CD14-positive monocyte (primary cell): ENCODE results near the gene MXI1. TPM values are rescaled to one million over a fixed set of nuclear protein-coding genes. Genes with fewer than 3 reads are reported as not detected.

Experiments
- DNase-seq, 3 donors: peaks; one replicate each; pipeline ENCODE4 v3.0.0-alpha.2; 2011 to 2022
- H2AFZ ChIP-seq: 2 replicates; pipeline ENCODE4 v1.6.0; 2012; ENCODE audit warnings: mild to moderate bottlenecking, low read depth, low read length, inconsistent platforms; ENCODE audit not compliant: insufficient read depth, poor library complexity, severe bottlenecking
- H3K27ac ChIP-seq, 2 donors: 1 replicate in 1 of 2; 2 replicates in 1 of 2; pipeline ENCODE4 v1.5.1; 2012 to 2013; ENCODE audit warnings: low read length in 2 of 2, control low read depth in 1 of 2, inconsistent platforms in 1 of 2, low read depth in 1 of 2, mild to moderate bottlenecking in 1 of 2
- H3K27me3 ChIP-seq, 2 donors: one replicate each; pipeline versions ENCODE4 v1.6.0 to v1.6.1; 2011 to 2013; ENCODE audit warnings: low read length in 2 of 2; ENCODE audit not compliant: control insufficient read depth in 2 of 2, insufficient read depth in 2 of 2
- H3K36me3 ChIP-seq, 2 donors: replicated peaks in 1 of 2; 1 replicate in 1 of 2; 2 replicates in 1 of 2; pipeline versions ENCODE4 v1.5.1 to v1.6.1; 2012 to 2013; ENCODE audit warnings: low read length in 2 of 2, control low read depth in 1 of 2, inconsistent platforms in 1 of 2, mild to moderate bottlenecking in 1 of 2; ENCODE audit not compliant: insufficient read depth in 2 of 2, control insufficient read depth in 1 of 2
- H3K4me1 ChIP-seq, 2 donors: 1 replicate in 1 of 2; 2 replicates in 1 of 2; pipeline versions ENCODE4 v1.5.1 to v1.6.1; 2012 to 2013; ENCODE audit warnings: low read length in 2 of 2, control low read depth in 1 of 2, inconsistent platforms in 1 of 2, mild to moderate bottlenecking in 1 of 2, moderate library complexity in 1 of 2; ENCODE audit not compliant: insufficient read depth in 2 of 2, control insufficient read depth in 1 of 2
- H3K4me2 ChIP-seq: replicated peaks from 2 replicates; pipeline ENCODE3; 2012; ENCODE audit warnings: low read length, moderate library complexity, mild to moderate bottlenecking; ENCODE audit not compliant: poor library complexity, severe bottlenecking; ENCODE audit errors: extremely low read depth
- H3K4me3 ChIP-seq, 3 experiments: fragments of 200-600 bp in 1 of 3; sonication (generic) in 1 of 3; replicated peaks in 1 of 3; 1 replicate in 2 of 3; 2 replicates in 1 of 3; pipeline ENCODE4 v1.5.1; 2011 to 2013; ENCODE audit warnings: low read length in 3 of 3, mild to moderate bottlenecking in 3 of 3, control low read depth in 2 of 3, low read depth in 2 of 3, inconsistent platforms in 1 of 3, moderate library complexity in 1 of 3
- H3K79me2 ChIP-seq: 2 replicates; pipeline ENCODE4 v1.6.0; 2012; ENCODE audit warnings: mild to moderate bottlenecking, control low read depth, inconsistent platforms, low read length, moderate library complexity; ENCODE audit not compliant: insufficient read depth
- H3K9ac ChIP-seq: 2 replicates; pipeline ENCODE4 v1.6.0; 2017; ENCODE audit warnings: low read length, mild to moderate bottlenecking; ENCODE audit not compliant: insufficient read depth, poor library complexity, severe bottlenecking
- H3K9me3 ChIP-seq, 2 donors: replicated peaks in 1 of 2; 1 replicate in 1 of 2; 2 replicates in 1 of 2; pipeline versions ENCODE4 v1.5.1 to v1.6.1; 2012 to 2013; ENCODE audit warnings: low read length in 2 of 2, control low read depth in 1 of 2; ENCODE audit not compliant: control insufficient read depth in 1 of 2, insufficient read depth in 1 of 2
- H4K20me1 ChIP-seq: 2 replicates; pipeline ENCODE4 v1.6.0; 2012; ENCODE audit warnings: mild to moderate bottlenecking, low read length, control low read depth, moderate library complexity; ENCODE audit not compliant: insufficient read depth
- H3K27ac Mint-ChIP-seq, 7 donors: one replicate each; pipeline ENCODE4 v1.8.0; 2020; ENCODE audit warnings: mild to moderate bottlenecking in 7 of 7, mixed read lengths in 7 of 7, moderate library complexity in 6 of 7, inconsistent platforms in 2 of 7
- H3K27me3 Mint-ChIP-seq, 3 donors: one replicate each; pipeline ENCODE4 v1.8.0; 2021 to 2022; ENCODE audit warnings: low read depth in 3 of 3, mild to moderate bottlenecking in 3 of 3, mixed read lengths in 3 of 3, moderate library complexity in 3 of 3, inconsistent platforms in 1 of 3
- H3K36me3 Mint-ChIP-seq, 2 donors: one replicate each; pipeline ENCODE4 v1.8.0; 2020; ENCODE audit warnings: mixed read lengths in 2 of 2, inconsistent platforms in 1 of 2, mild to moderate bottlenecking in 1 of 2
- H3K4me1 Mint-ChIP-seq: one replicate; pipeline ENCODE4 v1.8.0; 2020; ENCODE audit warnings: mild to moderate bottlenecking, mixed read lengths
- H3K4me3 Mint-ChIP-seq, 2 donors: one replicate each; pipeline ENCODE4 v1.8.0; 2020; ENCODE audit warnings: mild to moderate bottlenecking in 2 of 2, mixed read lengths in 2 of 2, moderate library complexity in 1 of 2
- H3K9me3 Mint-ChIP-seq, 7 donors: one replicate each; pipeline ENCODE4 v1.8.0; 2020 to 2022; ENCODE audit warnings: mixed read lengths in 7 of 7, mild to moderate bottlenecking in 6 of 7, moderate library complexity in 6 of 7, inconsistent platforms in 2 of 7
- CTCF ChIP-seq: fragments of 200-600 bp; IDR thresholded peaks from one replicate; pipeline ENCODE4 v1.8.0; 2022; ENCODE audit warnings: antibody characterized with exemption, mild to moderate bottlenecking
- WGBS: methylation state at CpG from one replicate; pipeline ENCODE4 v1.1.5; 2013; ENCODE audit warnings: missing lambda C conversion rate; ENCODE audit not compliant: insufficient coverage; 5-methylcytosine and 5-hydroxymethylcytosine counted together
- intact Hi-C, 2 donors: fragments of 100-400 bp; cut with micrococcal nuclease; formaldehyde crosslinking; loops; one replicate each; pipeline versions ENCODE4 v1.15.0 to v1.15.1; 2023
- polyA plus RNA-seq, 3 donors: library from polyadenylated mRNA; depleted of rRNA in 1 of 3; unstranded in 2 of 3; stranded (reverse) in 1 of 3; fragments of 300-500 nt in 2 of 3; fragments of >200 nt in 1 of 3; fragmentation: Illumina TruSeq in 2 of 3; gene quantifications; 1 replicate in 2 of 3; 2 replicates in 1 of 3; pipeline ENCODE4 v1.2.3, GENCODE V29; 2012 to 2021

MXI1 gene
- polyA plus RNA-seq, 3 donors = 13.1 to 25.7 (median 21.6) TPM

GRCh38 chr10:110305767-110306451 lies 98.5 kb downstream of the MXI1 start:
- H3K9me3 Mint-ChIP-seq = peaks cover 0 to 3% (median 0%) of the 10 kb centered on the region in 7 donors
- H3K4me3 Mint-ChIP-seq = peak overlapping the region; percentile 10 to 94
- H3K27me3 Mint-ChIP-seq = peaks cover 0 to 4% (median 2%) of the 10 kb centered on the region in 3 donors
- intact Hi-C loops = loop anchor here (2.0 to 10.0 kb wide), 5 partner anchors 106 to 261 kb away; partner anchors contain the start of genes SMC3 (in 2 of the 2) and DUSP5 (in 1 of the 2)
- Histone ChIP-seq H2AFZ (no peak overlapping the region), H3K79me2 (peaks cover 38% of the 10 kb centered on the region), H3K27ac (peak overlapping the region; percentile 19 to 39), H3K4me3 (peak overlapping the region in 1 of 3 experiments; percentile 88), H3K4me1 (peaks cover 31 to 51% of the 10 kb centered on the region in 2 donors), H3K9me3 (no peaks in the 10 kb centered on the region), H3K4me2 (peak overlapping the region; percentile 81), H3K27me3 (no peaks in the 10 kb centered on the region), H4K20me1 (peaks cover 19% of the 10 kb centered on the region), H3K9ac (no peak overlapping the region), H3K36me3 (peaks cover 23 to 24% of the 10 kb centered on the region in 2 donors)
- peaks cover 51% of the 10 kb centered on the region for H3K4me1 Mint-ChIP-seq
- H3K27ac Mint-ChIP-seq = peak overlapping the region; percentile 39 to 98 (median 94)
- peaks cover 22% of the 10 kb centered on the region in 2 donors for H3K36me3 Mint-ChIP-seq
- peak; percentile 80 for TF ChIP-seq CTCF
- WGBS = 85% methylated on average over 8 of the region's 17 CpGs
- peak; percentile 80 to 88 (median 80) for DNase-seq

- H4K20me1 ChIP-seq = peaks cover 14% of the 10 kb centered on the region
- no peak overlapping the region for H3K4me3 Mint-ChIP-seq
- peaks cover 18 to 19% of the 10 kb centered on the region in 2 donors for H3K36me3 ChIP-seq
- H3K4me2 ChIP-seq = peak overlapping the region; percentile 81
- peaks cover 33% of the 10 kb centered on the region for H3K79me2 ChIP-seq
- peak; percentile 34 for TF ChIP-seq CTCF
- H3K4me3 ChIP-seq = peak overlapping the region in 1 of 3 experiments; percentile 29
- H3K27ac ChIP-seq = peak overlapping the region in 1 of 2 donors; percentile 39
- H3K4me1 Mint-ChIP-seq = peaks cover 49% of the 10 kb centered on the region
- H2AFZ ChIP-seq = no peak overlapping the region
- H3K9me3 ChIP-seq = no peaks in the 10 kb centered on the region
- no peak for DNase-seq
- H3K36me3 Mint-ChIP-seq = peaks cover 17 to 20% of the 10 kb centered on the region in 2 donors
- intact Hi-C loops = loop anchor here (2.0 to 10.0 kb wide), 5 partner anchors 106 to 261 kb away; partner anchors contain the start of genes SMC3 (in 2 of the 2) and DUSP5 (in 1 of the 2)
- H3K27me3 Mint-ChIP-seq = peaks cover 0 to 4% (median 2%) of the 10 kb centered on the region in 3 donors
- WGBS = no CpG with 5 or more reads among the region's 2 CpGs
- no peaks in the 10 kb centered on the region for H3K27me3 ChIP-seq
- peaks cover 31 to 50% of the 10 kb centered on the region in 2 donors for H3K4me1 ChIP-seq
- H3K9ac ChIP-seq = no peak overlapping the region
- peak overlapping the region in 4 of 7 donors; percentile 54 to 98 (median 79) for H3K27ac Mint-ChIP-seq
- H3K9me3 Mint-ChIP-seq = peaks cover 0 to 3% (median 0%) of the 10 kb centered on the region in 7 donors
These were observed 99.0 kb downstream of the MXI1 start for GRCh38 chr10:110306452-110306768.
